ENCODE data around the gene SS18L1.

- TF ChIP-seq CTCF (conservative IDR thresholded peaks at IDR 0.05; ENCODE audit: low read length) (no peak), EZH2phosphoT487 (IDR thresholded peaks at IDR 0.05; ENCODE audit: borderline replicate concordance) (no peak)
Observed at GRCh38 chr20:62133051-62133845, 10.3 kb upstream of the SS18L1 start.
